ENCODE data around the gene GNAQ.

DNA sequence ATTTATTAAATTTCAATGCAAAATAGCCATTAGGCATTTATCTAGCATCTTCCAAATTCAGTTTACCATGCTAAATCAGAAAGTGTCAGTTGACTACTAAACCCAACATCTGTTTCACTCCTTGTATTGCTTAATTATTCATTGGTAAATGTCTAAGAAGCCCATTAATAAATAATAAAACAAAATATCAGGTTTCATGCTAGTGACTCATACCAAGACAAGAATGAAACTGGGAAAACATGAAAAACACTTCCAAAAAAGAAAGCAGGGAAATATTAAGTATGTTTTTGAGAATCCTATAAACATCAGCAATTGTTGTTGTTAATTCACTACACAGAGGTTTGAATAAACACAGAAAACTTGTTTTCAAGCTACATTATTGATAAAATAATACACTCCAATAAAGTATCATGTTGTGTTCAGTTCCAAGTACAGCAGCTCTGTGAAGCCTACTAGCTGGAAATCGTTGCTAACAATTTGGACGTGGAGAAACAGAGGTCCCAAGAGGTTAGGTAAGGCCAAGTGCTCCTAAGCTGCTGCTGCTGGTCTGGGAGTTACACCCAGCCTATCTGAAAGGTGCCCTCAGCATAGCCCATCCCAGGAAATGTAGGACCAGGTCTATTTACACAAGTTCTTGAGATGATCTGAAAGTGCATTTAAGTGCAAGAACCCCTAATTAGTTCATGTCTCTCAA, 78.8 kb downstream of the GNAQ start:
- TF ChIP-seq, protein P1, sequence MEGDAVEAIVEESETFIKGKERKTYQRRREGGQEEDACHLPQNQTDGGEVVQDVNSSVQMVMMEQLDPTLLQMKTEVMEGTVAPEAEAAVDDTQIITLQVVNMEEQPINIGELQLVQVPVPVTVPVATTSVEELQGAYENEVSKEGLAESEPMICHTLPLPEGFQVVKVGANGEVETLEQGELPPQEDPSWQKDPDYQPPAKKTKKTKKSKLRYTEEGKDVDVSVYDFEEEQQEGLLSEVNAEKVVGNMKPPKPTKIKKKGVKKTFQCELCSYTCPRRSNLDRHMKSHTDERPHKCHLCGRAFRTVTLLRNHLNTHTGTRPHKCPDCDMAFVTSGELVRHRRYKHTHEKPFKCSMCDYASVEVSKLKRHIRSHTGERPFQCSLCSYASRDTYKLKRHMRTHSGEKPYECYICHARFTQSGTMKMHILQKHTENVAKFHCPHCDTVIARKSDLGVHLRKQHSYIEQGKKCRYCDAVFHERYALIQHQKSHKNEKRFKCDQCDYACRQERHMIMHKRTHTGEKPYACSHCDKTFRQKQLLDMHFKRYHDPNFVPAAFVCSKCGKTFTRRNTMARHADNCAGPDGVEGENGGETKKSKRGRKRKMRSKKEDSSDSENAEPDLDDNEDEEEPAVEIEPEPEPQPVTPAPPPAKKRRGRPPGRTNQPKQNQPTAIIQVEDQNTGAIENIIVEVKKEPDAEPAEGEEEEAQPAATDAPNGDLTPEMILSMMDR (IDR thresholded peaks at IDR 0.05; ENCODE audit: low read depth, low read length) = no peak
- TF ChIP-seq MYC (IDR thresholded peaks at IDR 0.05; ENCODE audit: low read depth, low read length) (no peak), POLR2A (IDR thresholded peaks at IDR 0.05; ENCODE audit: extremely low read depth, insufficient read length) (no peak)
